Keratinocyte (primary cell): ENCODE data around the gene SLC6A8. TPM values are rescaled to one million over a fixed set of nuclear protein-coding genes. Genes with fewer than 3 reads are reported as not detected.
"Not testable (repeated sequence)": the region's sequence is repeated elsewhere in the genome, so short reads cannot be mapped to it uniquely, and the experiment has no call there.

ENCODE experiments used
- DNase-seq: peaks from one replicate; pipeline ENCODE4 v3.0.0-alpha.2; 2011; ENCODE audit warnings: low read depth, missing footprints, low spot score
- FAIRE-seq: peaks from 2 replicates; lab custom pipeline; 2011; peaks lifted over from hg19 to GRCh38; lab: Jason Lieb, UNC
- H2AFZ ChIP-seq: 2 replicates; pipeline ENCODE4 v1.6.0; 2012; ENCODE audit warnings: low read length, control low read depth, inconsistent platforms; ENCODE audit not compliant: control insufficient read depth
- H3K27ac ChIP-seq: 2 replicates; pipeline ENCODE4 v1.5.1; 2011; ENCODE audit warnings: low read length; ENCODE audit not compliant: control insufficient read depth, insufficient read depth
- H3K27me3 ChIP-seq: 3 replicates; pipeline ENCODE4 v1.6.0; 2011; ENCODE audit warnings: low read length; ENCODE audit not compliant: control insufficient read depth, insufficient read depth; ENCODE audit errors: extremely low read depth
- H3K36me3 ChIP-seq, 2 experiments: 2 replicates in 1 of 2; 3 replicates in 1 of 2; pipeline ENCODE4 v1.5.1; 2011; ENCODE audit warnings: low read length in 2 of 2, mild to moderate bottlenecking in 1 of 2; ENCODE audit not compliant: control insufficient read depth in 2 of 2, insufficient read depth in 2 of 2; ENCODE audit errors: extremely low read depth in 1 of 2
- H3K4me1 ChIP-seq: 3 replicates; pipeline ENCODE4 v1.5.1; 2011; ENCODE audit warnings: low read length; ENCODE audit not compliant: control insufficient read depth, insufficient read depth; ENCODE audit errors: extremely low read depth
- H3K4me2 ChIP-seq: 3 replicates; pipeline ENCODE4 v1.6.0; 2011; ENCODE audit warnings: low read depth, low read length; ENCODE audit not compliant: control insufficient read depth, insufficient read depth; ENCODE audit errors: extremely low read depth
- H3K4me3 ChIP-seq, 3 experiments: fragments of 200-600 bp in 1 of 3; sonication (generic) in 1 of 3; 2 replicates in 2 of 3; 3 replicates in 1 of 3; pipeline ENCODE4 v1.5.1; 2011 to 2016; ENCODE audit warnings: low read length in 3 of 3, mild to moderate bottlenecking in 3 of 3, control low read depth in 2 of 3, inconsistent platforms in 1 of 3, low read depth in 1 of 3, mixed read lengths in 1 of 3, mixed run types in 1 of 3, moderate library complexity in 1 of 3; ENCODE audit not compliant: control insufficient read depth in 2 of 3, insufficient read depth in 2 of 3; ENCODE audit errors: extremely low read depth in 1 of 3
- H3K79me2 ChIP-seq: 2 replicates; pipeline ENCODE4 v1.6.0; 2012; ENCODE audit warnings: low read length; ENCODE audit not compliant: control insufficient read depth, insufficient read depth
- H3K9ac ChIP-seq: 3 replicates; pipeline ENCODE4 v1.6.0; 2011; ENCODE audit warnings: low read length; ENCODE audit not compliant: control insufficient read depth, insufficient read depth; ENCODE audit errors: extremely low read depth
- H3K9me1 ChIP-seq: 3 replicates; pipeline ENCODE4 v1.6.0; 2011; ENCODE audit warnings: low read length; ENCODE audit not compliant: control insufficient read depth, insufficient read depth; ENCODE audit errors: extremely low read depth
- H3K9me3 ChIP-seq: 2 replicates; pipeline ENCODE4 v1.5.1; 2012; ENCODE audit warnings: low read depth, low read length; ENCODE audit not compliant: control insufficient read depth
- H4K20me1 ChIP-seq: 3 replicates; pipeline ENCODE4 v1.6.0; 2011; ENCODE audit warnings: low read length; ENCODE audit not compliant: control insufficient read depth, insufficient read depth; ENCODE audit errors: extremely low read depth
- EZH2 ChIP-seq: IDR thresholded peaks from one replicate; pipeline ENCODE4 v1.6.1; 2012; ENCODE audit warnings: inconsistent platforms, mild to moderate bottlenecking, low read length, moderate library complexity
- dilution Hi-C: fragments of 300-500 bp; cut with MboI; formaldehyde crosslinking; loops from one replicate; pipeline ENCODE4 v1.7.0; 2020; ENCODE audit warnings: low sequenced_read_pairs; ENCODE audit not compliant: extremely low pct_ligation_motif_present
- polyA plus RNA-seq, 5 experiments: library from polyadenylated mRNA; depleted of rRNA in 3 of 5; stranded (reverse) in 3 of 5; stranded (forward) in 1 of 5; unstranded in 1 of 5; fragments of >200 nt; gene quantifications; 1 replicate in 1 of 5; 2 replicates in 3 of 5; 3 replicates in 1 of 5; pipeline versions ENCODE4 v1.2.1 to v1.2.3, GENCODE V29; 2011 to 2012; ENCODE audit warnings: missing spikeins in 2 of 5, low read depth in 1 of 5, low replicate concordance in 1 of 5
- TF ChIP-seq, protein P1 (sequence below), 3 experiments: IDR thresholded peaks in 1 of 3; conservative IDR thresholded peaks in 1 of 3; optimal IDR thresholded peaks in 1 of 3; 2 replicates in 2 of 3; 3 replicates in 1 of 3; pipeline versions ENCODE3 to v1.5.1; 2011; ENCODE audit warnings: low read length in 3 of 3, mild to moderate bottlenecking in 3 of 3, moderate library complexity in 2 of 3, control low read depth in 1 of 3, inconsistent platforms in 1 of 3; ENCODE audit not compliant: insufficient read depth in 2 of 3; ENCODE audit errors: extremely low read depth in 1 of 3

Gene SLC6A8
- polyA plus RNA-seq, 1 donor (not counting 4 experiments of a cell fraction or from before 2014, with no cell fraction given) = 33.6 TPM

DNA sequence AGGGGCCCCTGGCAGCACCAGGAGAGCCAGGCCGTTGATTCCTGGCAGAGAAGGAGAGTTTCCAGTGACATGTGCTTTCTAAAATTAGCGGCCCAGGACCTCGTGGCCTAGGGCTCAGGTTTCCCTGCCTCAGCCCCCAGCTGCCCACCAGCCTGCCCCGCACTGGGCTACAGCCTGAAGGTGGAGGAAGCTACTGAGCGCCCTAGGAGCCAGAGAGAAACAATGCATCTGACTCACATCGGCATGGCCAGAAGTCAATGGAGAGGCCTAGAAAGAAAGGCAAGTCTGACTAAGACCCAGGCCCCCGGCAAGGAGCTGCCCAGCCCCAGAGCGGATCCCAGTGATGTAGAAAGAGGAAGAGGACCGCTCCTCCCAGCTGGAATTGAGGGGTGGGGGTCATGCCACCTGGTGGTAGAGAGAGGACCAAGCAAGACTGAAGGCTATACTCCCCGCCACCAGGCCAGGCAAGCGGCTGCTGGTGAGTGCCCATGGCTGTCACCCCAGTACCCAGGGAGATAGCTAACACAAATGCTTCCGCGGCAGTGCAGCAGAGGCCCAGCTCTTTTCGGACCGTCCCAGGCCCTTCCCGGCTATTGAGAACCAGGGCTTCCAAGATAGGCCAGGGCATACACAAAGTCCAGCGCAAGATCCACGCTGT, 17.8 kb downstream of the SLC6A8 start:
- FAIRE-seq, DNase-seq, dilution Hi-C loops, H3K4me3 ChIP-seq, H3K79me2 ChIP-seq, H3K4me2 ChIP-seq, H4K20me1 ChIP-seq, H3K36me3 ChIP-seq, H2AFZ ChIP-seq, H3K27me3 ChIP-seq, H3K9me3 ChIP-seq, H3K9me1 ChIP-seq: not testable (repeated sequence)
- Histone ChIP-seq H3K27ac (peak overlapping the region; percentile 31), H3K4me1 (peaks cover 49% of the 10 kb centered on the region), H3K9ac (peak overlapping the region; percentile 15)
- TF ChIP-seq, protein P1, sequence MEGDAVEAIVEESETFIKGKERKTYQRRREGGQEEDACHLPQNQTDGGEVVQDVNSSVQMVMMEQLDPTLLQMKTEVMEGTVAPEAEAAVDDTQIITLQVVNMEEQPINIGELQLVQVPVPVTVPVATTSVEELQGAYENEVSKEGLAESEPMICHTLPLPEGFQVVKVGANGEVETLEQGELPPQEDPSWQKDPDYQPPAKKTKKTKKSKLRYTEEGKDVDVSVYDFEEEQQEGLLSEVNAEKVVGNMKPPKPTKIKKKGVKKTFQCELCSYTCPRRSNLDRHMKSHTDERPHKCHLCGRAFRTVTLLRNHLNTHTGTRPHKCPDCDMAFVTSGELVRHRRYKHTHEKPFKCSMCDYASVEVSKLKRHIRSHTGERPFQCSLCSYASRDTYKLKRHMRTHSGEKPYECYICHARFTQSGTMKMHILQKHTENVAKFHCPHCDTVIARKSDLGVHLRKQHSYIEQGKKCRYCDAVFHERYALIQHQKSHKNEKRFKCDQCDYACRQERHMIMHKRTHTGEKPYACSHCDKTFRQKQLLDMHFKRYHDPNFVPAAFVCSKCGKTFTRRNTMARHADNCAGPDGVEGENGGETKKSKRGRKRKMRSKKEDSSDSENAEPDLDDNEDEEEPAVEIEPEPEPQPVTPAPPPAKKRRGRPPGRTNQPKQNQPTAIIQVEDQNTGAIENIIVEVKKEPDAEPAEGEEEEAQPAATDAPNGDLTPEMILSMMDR (optimal IDR thresholded peaks at IDR 0.05 in 1 of 3, IDR thresholded peaks at IDR 0.05 in 1 of 3, conservative IDR thresholded peaks at IDR 0.05 in 1 of 3; ENCODE audit: extremely low read depth in 1 of 3, insufficient read depth in 2 of 3, low read length in 3 of 3) = peak in 1 of 3 experiments; percentile 12

DNA sequence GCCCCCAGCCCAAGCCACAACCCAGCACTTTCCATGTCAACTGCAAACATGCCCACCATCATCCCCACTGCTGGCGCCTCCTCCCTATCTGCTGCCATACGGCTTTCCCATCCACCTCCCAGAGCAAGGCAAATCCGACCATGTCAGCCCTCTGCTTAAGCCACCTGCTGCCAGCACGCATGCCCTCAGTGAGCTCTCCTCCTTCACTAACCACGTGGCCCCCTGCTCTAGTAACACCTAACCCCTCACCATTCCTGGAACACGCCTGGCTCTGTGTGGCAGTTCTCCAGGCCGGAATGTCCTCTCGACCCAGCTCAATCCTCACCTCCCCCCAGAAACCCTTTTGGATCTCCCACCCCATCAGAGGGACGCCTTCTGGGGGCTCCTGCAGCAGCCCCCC, 19.1 kb downstream of the SLC6A8 start:
- FAIRE-seq (no peak), DNase-seq (no peak)
- dilution Hi-C loops = no loop called here
- no peak overlapping the region for H2AFZ ChIP-seq
- no peak overlapping the region for H3K9ac ChIP-seq
- H3K9me1 ChIP-seq = no peaks in the 10 kb centered on the region
- H3K36me3 ChIP-seq = peaks cover 3 to 6% of the 10 kb centered on the region in 2 experiments
- no peaks in the 10 kb centered on the region for H4K20me1 ChIP-seq
- no peaks in the 10 kb centered on the region for H3K27me3 ChIP-seq
- TF ChIP-seq, protein P1 (optimal IDR thresholded peaks at IDR 0.05 in 1 of 3, IDR thresholded peaks at IDR 0.05 in 1 of 3, conservative IDR thresholded peaks at IDR 0.05 in 1 of 3; ENCODE audit: extremely low read depth in 1 of 3, insufficient read depth in 2 of 3, low read length in 3 of 3) = no peak
- TF ChIP-seq EZH2 = no peak
- no peak overlapping the region for H3K4me3 ChIP-seq
- no peaks in the 10 kb centered on the region for H3K9me3 ChIP-seq
- H3K79me2 ChIP-seq = peaks cover 5% of the 10 kb centered on the region
- peaks cover 49% of the 10 kb centered on the region for H3K4me1 ChIP-seq
- no peak overlapping the region for H3K4me2 ChIP-seq
- H3K27ac ChIP-seq = no peak overlapping the region
